HG03025 (cell line): ENCODE measurements around the gene KLHL21.
"Not testable (repeated sequence)": the region's sequence is repeated elsewhere in the genome, so short reads cannot be mapped to it uniquely, and the experiment has no call there.

Experiments used
- ATAC-seq: cut with Tn5 transposase; IDR thresholded peaks from one replicate; pipeline ENCODE4 v1.9.1; 2021; ENCODE audit warnings: mild to moderate bottlenecking, moderate library complexity; ENCODE audit not compliant: unreplicated experiment, low FRiP score

The KLHL21 gene

DNA sequence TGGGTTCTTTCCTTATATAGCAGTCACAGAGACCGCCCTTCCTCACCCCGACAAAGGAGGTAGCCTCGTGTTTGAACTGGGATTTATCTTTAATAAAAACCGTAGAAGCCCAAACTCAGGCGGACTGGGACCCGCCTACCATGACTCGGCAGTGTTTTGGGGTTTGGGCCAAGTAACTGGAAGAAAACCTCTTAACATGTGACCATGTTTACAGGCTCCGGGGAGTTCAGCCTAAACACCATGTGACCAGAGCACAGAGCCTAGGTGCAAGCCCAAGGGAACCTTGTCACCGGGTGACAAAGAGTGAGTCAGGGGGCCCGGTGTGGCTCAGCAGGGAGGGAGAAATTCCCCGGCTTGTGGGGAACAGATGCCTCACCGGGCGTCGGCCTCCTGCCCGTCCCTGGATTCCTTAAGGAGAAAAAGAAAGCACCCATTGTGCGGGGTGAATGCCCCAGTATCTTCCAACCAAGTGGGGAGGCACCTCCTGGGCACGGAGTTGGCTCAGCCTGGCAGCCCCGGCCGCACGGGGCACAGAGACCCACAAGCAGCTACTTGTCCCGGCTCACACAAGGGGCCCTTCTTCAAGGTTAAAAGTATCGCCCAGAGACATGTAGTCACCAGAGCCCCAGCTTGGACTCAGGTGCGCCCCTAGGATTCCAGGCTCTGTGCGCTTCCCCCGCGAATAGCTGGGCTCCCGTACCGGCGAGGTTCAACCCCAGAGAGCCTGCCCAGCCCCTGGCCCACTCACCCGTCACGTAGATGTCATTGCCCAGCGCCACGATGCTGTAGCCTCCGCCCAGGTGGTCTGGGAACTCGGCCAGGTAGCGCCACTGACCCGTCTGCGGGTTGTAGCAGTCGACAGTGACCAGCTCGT lies 1.4 kb downstream of the KLHL21 start:
- ATAC-seq = peak; percentile 5

DNA sequence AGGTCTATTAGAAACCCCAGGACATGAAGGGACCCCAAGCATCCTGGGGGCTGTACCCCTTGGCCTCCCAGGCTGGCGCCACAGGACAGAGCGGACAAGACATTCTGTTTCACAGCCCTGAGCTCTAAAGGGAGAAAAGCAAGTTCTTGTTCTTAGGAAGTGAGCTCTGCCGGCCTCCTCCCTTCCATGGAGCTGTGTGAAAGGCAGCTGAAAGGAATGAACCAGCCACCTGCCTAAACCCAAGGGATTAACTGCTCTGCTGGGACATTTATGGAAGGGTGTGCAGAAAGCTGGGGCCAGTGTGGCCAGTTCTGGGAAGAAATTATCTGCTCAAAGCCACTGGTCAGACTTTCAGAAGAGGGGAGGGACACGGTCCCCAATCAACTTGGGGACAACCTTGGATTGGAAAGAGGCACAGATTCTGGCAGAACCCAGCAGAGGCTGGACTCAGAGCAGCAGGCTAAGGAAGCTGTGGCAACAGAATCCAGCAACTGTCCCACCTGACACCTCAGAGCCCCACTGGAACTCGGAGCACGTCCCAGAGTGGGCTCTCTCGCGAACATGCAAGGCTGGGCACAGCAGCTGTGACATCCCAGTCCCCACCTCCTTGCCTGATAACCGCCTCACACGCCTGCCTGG lies 2.1 kb downstream of the KLHL21 start:
- ATAC-seq = no peak

DNA sequence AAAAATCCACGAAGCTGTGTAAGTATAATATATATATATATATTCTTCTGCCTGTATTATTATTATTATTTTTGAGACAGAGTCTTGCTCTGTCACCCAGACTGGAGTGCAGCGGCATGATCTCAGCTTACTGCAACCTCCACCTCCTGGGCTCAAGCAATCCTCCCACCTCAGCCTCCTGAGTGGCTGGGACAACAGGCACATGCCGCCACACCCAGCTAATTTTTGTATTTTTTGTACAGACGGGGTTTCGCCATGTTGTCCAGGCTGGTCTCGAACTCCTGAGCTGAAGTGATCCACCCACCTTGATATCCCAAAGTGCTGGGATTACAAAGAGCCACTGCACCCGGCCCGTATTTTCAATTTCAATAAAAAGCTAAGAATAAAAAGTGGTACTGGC lies 2.7 kb downstream of the KLHL21 start:
- not testable (repeated sequence) for ATAC-seq

DNA sequence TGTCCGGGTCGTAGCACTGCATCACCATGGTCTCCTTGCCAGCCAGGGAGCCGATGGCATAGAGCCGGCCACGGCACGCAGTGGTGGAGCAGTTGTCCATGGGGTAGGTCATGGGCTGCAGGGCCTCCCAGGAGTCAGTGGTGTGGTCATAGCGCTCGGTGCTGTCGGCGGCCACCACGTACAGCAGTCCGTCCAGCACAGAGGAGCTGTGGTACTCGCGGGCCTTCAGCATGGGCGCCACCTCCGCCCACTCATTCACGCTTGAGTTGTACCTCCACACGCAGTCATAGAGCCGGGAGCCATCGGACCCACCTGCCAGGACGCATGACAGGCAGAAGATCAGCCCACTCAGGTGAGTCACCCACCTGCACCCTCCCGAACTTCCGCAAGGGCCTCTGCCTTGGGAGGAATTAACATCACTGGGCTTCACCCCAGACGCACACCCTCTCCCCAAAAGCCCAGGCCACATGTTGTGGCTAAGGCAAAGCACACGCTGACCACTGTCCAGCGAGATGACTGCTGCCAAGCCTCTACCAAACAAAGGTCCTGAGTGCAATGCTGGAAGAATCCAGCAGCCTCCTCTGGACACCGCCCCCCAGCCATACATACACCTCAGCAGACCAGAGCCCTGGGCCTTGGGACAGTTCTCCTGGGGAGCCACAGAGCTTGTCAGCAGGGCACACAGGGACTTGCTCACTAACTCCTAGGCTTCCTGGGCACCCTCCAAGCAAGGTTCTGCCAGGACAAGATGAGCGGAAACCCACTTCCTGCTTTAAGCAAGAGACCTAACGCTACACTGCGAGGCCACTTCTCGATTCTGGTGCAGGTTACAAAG lies 3.3 kb downstream of the KLHL21 start:
- no peak for ATAC-seq

DNA sequence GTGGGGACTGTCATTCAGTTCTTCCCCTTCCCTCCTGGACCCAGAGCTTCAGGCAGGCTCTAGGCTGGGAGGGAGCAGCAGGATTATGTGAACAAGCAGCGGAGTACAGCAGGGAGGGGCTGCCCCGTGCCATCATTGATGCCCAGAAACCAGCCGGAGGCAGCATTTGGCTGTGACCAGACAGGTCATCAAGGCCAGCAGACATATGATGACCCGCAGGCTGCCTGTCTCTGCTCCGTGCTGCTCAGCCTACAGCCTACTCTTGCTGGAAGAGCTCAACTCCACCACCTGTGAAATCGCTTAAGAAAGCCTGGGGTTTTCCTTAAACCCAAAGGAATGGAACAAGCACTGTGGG lies 4.9 kb downstream of the KLHL21 start:
- ATAC-seq = no peak

DNA sequence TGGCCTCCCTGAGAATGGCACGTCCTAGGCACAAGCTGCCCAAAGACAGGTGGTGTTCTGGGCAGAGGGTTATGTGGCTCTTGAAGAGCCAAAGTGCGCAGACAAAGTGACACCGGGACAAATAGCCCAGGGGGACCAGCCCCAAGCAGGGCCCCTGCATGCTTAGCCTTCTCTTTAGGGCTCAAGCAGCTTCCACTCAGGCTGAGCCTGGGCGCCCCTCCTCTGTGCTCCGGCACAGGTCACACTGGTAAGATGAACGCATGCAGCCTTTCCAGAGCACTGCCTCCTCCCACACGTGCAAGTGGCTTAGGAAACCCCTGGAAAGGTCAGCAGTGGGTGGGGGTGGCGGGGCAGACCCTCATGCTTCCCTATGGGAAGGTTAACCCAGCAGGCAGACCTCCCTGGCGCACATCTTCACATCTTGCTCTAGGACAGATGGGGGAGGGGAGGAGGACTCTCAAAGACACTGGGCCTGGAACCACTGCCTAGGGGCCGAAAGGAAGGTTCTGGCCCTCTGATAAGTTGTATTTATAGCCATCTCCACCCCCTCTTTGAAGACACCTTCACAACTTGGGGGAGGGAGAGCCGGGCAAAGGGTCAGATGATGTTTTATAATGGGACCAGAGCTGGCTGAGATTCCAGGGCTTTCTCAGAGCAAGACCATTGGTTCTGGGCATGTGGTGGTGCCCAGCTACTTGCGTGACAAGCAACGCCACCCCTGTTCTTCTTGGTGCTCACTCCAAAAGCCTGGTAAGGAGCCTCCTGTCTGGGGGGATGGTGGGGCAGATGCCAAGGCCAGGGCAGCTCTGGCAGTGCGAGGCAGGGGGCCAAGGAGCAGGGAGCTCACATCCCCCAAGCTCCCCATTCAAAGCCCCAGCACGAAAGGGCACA lies 5.5 kb downstream of the KLHL21 start:
- ATAC-seq = no peak

DNA sequence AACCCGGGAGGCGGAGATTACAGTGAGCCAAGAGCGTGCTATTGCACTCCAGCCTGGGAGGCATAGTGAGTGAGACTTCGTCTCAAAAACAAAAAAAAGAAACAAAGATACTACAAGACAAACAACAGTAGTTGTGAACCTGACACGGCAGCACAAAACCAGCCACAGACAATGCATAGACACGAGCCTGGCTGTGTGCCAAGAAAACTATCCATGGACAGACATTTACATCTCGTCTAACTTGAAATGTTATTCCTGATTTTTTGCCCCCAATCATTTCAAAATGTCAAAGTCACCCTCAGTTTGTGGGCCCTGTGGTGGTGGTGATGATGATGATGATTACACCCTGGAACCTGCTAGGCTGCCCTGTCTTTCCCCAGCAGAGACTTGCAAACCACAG lies 6.3 kb downstream of the KLHL21 start:
- ATAC-seq = no peak

DNA sequence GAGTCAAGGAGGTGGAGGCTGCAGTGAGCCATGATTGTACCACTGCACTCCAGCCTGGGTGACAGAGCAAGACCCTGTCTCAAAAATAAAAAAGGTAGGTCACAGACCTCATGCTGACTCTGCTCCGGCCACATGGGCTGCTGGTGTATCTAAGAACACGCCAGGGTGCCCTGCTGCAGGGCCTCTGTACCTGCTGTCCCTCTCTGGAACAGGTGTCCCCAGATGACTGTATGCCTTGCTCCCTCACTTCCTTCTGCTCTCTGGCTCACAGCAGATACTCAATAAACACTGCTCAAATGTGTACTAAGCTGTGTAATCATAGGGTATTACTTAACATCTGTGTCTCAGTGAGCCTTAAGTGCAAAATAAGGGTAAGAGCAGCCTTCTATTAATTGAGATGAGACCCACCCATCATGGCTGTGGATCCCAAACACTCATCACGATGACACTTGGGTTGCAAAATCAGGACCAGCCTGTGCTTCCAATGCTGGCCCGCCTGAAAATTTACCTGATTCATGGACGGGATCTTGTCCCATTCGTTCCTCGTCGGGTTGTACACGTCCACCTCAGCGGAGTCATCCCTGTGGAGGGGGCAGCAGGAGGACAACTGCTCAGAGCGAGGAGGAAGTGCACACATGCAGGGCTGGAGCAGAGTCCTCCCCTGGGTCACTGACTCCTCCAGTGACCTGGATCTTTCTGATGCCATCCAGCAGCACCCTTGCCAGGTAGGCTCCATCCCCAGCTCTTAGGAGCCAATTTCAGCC lies 7.5 kb downstream of the KLHL21 start:
- ATAC-seq = no peak

DNA sequence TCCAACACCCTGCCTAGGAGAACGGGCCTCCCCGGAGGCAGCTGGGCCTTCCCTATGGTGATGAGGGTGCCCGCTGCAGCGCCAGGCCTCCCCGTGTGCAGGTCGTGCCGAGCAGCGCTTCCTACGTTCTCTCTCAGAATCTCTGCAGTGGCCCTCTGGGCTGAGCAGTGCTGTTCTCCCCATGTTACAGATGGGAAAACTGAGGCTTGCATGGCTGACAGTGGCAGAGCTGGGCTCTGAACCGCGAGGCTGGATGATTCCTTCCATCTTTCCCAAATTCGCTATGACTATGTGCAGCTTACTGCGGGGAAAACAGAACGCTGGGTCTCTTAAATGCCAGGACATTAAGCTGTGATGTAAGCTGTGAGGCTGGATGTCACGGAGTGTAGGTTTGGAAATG lies 8.9 kb downstream of the KLHL21 start:
- ATAC-seq = no peak

DNA sequence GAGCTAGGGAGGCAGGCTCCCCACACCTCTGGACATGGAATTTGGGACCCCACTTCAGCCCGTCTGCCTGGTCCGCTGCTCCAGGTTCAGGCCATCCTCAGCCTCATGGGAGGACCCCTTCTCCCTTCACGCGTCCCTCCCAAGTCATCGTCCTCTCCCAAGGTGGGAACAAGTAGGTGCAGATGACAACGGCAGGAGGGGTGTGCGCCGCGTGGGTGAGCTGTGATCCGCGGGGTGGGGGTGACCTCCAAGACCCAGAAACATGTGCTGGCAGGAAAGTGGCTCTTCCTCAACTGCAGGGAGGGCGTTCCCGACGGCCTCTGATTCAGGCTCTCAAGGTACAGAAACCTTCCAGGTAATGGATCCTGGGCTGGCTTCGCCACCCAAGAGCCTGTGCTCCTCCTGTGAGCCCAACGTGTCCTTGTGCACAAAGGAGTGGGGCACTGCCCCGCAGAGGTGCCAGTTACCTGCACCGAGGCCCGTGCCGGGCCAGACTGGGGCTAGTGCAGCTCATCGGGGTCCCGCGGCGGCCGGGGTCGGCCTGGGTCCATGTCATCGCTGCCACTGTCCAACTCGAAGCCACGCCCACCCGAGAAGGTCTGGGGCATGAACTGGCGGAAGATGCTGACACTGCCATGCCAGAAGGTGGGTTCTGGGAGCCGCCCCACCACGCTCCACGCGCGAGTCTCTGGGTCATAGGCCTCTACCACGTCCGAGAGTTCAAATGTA lies 9.6 kb downstream of the KLHL21 start:
- ATAC-seq = no peak

DNA sequence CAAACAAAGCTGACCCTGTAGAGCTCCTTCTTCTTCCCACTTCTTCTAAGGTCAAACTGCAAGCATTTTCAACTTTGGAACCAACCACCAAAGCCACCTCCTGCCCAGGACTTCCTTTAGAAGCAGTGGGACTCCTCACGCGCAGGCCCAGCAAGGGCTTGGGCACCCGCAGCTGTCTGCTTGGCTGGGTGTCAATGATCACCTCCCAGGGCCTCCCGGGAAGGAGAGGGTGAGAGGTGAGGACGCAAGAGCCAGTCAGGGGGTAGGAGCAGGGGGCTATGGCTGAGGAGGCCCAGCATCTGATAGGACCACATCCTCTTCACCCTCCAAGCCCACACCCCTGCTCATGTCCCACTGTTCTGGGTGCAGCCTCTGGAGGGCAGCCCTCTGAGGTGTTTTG lies 10.2 kb downstream of the KLHL21 start:
- no peak for ATAC-seq

DNA sequence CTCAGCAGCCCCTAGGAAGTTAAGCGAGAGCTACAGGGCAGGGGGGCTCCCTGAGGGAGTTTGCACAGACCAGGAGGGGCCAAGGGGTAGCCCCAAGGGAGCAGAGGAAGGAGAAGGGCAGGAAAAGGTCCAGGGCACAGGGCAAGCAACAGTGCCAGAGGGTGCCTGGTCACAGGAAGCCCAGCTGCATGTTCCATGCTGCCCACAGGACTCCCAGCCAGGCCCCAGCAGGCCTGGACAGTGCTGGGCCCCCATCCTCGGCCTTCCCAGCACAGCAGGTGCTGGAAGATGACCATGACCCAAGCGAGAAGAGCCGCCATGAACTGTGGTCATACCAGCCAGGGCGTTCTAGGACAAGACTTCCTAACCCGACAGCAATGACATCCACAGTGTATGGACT lies 11.0 kb downstream of the KLHL21 start:
- ATAC-seq = no peak

DNA sequence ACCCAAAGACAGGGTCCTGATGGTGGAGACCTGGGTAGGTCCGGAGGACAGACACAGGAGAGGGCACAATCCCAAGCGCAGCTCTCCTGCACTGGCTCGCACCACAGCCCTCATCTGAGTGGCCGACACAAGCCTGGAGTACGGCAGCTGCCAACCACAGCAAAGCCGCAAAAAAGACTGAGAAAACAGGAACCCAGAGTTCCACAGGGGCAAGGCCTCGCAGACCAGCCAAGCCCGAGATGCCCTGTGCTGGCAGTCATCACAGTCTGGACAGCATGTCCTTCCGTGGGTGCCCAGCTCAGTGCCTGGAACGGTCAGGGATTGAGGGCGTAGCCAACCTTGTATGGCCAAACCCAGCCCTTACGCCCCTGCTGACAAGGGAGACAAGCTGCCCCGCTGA lies 11.4 kb downstream of the KLHL21 start:
- no peak for ATAC-seq

DNA sequence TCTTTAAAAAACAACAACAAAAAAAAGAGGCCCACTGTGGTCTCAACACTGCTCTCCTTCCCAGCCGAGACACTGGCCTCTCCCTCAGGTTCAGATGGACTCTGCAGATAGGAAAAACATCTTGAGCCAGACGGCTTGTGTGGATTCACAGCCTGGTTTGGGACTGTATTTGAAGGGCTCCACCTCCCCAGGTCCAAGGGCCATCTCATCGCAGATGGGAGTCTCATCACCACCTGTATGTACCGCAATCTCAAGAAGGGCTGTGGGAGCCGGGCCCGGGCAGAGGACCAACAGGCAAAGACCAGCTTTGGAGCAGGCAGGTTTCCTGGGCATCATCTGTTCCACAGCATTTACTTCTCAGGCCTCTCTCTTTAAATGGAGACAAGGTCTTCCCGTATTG lies 12.6 kb downstream of the KLHL21 start:
- ATAC-seq = no peak

DNA sequence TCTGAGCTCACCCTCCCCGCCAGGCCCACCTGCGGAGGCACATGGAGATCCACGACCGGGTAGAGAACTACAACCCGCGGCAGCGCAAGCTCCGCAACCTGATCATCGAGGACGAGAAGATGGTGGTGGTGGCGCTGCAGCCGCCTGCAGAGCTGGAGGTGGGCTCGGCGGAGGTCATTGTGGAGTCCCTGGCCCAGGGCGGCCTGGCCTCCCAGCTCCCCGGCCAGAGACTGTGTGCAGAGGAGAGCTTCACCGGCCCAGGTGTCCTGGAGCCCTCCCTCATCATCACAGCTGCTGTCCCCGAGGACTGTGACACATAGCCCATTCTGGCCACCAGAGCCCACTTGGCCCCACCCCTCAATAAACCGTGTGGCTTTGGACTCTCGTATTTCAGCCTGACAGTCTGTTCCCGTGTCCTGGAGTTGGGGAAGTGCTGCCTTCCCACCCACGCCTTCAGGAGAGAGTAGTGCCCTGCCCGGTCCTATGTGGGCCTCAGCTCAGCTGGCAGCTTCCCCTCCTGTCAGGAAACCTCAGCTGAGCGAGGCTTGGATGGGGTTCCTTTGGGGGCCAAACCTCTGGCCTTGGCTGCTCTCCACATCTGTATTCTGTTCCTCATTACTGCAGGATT lies 13.7 kb downstream of the KLHL21 start:
- ATAC-seq = no peak

DNA sequence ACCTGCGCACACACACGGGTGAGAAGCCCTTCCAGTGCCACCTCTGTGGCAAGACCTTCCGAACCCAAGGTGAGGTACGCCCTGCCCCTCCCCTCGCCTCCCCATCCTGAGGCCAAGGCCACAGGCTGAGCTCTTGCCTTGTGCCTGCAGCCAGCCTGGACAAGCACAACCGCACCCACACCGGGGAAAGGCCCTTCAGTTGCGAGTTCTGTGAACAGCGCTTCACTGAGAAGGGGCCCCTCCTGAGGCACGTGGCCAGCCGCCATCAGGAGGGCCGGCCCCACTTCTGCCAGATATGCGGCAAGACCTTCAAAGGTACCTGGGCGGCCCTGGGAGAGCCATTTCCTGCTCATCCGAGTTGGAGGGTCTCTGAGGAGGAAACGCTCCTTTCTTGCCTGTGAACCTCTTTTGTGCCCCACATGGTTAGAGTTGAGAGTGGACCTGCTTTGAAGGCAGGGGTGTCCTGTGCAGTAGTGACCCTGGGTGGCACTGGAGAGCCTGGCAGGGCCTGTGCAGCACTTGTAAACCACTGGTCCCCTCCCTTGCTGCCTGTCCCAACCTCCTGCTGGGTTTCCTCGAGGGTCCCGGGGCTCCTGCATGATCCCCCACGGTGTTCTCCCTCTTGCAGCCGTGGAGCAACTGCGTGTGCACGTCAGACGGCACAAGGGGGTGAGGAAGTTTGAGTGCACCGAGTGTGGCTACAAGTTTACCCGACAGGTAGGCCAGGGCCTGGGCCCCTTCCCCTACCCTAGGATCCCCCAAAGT lies 14.4 kb downstream of the KLHL21 start:
- no peak for ATAC-seq

DNA sequence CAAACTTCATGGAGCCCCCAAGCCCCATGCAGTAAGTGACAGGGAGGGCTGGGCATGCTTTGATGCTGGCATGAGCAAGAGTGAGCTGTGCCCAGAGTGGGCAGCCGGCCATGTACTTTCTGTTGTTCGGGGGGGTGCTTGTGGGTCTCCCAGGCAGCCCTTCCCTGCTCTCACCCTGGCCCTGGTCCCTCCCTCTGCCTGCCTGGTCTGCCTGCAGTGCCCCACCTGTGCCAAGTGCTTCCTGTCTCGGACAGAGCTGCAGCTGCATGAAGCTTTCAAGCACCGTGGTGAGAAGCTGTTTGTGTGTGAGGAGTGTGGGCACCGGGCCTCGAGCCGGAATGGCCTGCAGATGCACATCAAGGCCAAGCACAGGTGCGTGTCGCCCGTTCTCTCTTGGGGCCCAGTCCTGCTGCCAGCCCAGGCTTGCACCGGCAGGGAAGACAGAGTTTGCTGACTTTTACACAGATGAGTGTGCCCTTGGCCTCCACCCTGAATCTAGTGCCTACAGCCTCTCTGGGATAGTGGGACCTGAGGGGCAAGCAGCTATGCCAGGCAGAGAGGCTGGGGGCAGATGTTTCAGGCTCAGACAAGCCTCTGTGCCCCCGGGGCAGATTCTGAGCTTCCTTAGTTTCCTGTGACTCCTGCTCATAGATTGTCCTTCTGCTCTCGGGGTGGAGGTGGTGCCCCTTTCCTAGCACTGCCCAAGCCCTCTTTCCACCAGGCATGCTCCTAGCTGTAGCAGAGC lies 15.2 kb downstream of the KLHL21 start:
- no peak for ATAC-seq
